ACHN (cell line): ENCODE data around the gene HIVEP1.
A peak's percentile ranks its signal among the peaks of the same experiment; 100 is the strongest.

ENCODE experiments used
- DNase-seq: peaks from one replicate; pipeline ENCODE4 v3.0.0-alpha.2; 2015
- in situ Hi-C: cut with HindIII; loops from 2 replicates; pipeline ENCODE4 v1.10.0; 2017; ENCODE audit warnings: low sequenced_read_pairs, low pct_ligation_motif_present, low pct_unique_long_range_greater_than_20kb

HIVEP1 gene

DNA sequence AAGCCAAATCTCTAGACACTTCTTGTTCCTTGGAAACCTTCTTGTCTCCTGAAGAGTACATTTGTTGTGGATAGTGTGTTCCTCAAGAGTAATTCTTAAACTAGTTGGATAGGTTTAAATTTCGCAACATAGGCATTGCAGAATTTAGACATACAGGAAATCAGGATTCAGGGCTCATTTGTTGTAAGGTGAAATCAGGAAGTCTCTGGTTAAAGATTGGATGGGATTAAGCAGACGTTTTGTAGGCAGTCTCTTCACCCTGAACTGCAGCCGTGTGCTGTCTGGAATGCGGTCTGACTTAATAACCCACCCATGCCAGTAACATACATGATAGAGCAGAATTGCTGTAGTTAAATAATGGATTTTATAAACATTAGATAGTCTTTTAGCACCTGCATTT lies 21.7 kb downstream of the HIVEP1 start:
- in situ Hi-C loops, result no loop called here
- peak; percentile 62 for DNase-seq

DNA sequence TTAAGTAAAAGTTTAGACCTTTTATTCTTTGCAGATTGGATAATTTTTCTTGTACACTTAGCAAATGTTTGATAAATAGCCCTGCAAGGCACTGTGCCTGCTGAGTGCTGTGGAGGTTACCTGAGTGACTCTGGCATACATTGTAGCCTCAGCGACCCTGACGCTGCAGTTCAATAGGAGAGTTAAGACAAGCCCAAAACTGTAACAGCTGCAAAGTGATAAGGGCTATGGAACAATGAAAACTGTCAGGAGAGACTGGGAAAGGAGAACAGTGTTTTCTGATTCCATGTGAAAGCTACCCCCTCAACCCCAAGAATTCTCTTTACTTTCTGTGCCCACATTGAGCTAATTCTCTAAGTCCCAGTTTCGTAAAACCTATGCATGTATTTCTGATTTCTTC lies 22.2 kb downstream of the HIVEP1 start:
- in situ Hi-C loops, result no loop called here

DNA sequence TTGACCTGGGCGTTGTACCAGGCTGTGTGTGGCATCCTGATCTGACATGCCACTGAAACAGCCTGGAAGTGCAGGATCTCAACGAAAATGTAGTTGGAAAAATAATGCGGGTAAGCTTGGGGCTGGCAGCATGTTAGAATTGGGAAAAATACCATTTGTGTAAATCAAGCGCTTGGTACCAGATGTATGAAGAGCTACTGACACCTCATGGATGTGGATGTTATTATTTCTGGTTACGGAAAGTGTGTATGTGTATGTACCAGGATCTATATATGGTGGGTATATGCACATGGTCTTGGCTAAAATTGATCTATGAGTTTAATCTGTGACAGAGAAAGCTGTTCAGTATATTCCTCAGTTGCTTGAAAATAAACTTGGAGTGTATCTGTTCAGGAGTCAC lies 22.7 kb downstream of the HIVEP1 start:
- in situ Hi-C loops, result no loop called here
- peak; percentile 8 for DNase-seq

More for the DNA sequence above, 22.2 kb downstream of the HIVEP1 start:
- no peak for DNase-seq

DNA sequence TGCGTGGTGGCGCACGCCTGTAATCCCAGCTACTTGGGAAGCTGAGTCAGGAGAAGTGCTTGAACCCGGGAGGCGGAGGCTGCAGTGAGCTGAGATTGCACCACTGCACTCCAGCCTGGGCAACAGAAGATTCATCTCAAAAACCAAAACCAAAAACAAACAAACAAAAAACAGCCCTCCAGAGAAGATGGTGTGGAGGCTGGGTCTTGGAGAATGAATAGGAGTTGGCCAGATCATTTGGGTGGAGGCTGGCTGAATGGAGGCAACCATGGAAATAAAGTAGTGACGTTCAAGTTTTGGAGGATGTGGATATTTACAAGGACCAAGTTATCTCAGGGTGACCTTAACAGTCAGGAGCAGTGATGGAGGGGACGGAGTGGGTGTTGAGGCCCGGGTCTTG lies 24.7 kb downstream of the HIVEP1 start:
- no peak for DNase-seq
- in situ Hi-C loops, result no loop called here

DNA sequence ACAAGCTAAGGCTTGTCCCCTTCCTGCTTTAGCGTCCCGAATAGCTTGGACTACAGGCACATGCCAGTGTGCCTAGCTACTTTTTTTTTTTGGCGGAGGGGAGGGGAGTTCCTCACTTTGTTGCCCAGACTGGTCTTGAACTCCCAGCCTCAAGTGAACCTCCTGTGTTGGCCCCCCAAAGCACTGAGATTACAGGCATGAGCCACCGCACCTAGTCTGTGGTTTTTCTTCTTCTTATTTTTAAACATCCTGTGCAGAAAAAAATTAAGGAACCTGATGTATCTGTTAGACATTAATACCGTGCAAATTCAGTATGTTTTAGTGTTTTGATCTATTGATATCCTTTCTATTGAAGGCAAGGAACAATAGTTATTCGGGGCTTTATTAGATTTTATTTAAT lies 25.7 kb downstream of the HIVEP1 start:
- no peak for DNase-seq
- in situ Hi-C loops, result no loop called here

DNA sequence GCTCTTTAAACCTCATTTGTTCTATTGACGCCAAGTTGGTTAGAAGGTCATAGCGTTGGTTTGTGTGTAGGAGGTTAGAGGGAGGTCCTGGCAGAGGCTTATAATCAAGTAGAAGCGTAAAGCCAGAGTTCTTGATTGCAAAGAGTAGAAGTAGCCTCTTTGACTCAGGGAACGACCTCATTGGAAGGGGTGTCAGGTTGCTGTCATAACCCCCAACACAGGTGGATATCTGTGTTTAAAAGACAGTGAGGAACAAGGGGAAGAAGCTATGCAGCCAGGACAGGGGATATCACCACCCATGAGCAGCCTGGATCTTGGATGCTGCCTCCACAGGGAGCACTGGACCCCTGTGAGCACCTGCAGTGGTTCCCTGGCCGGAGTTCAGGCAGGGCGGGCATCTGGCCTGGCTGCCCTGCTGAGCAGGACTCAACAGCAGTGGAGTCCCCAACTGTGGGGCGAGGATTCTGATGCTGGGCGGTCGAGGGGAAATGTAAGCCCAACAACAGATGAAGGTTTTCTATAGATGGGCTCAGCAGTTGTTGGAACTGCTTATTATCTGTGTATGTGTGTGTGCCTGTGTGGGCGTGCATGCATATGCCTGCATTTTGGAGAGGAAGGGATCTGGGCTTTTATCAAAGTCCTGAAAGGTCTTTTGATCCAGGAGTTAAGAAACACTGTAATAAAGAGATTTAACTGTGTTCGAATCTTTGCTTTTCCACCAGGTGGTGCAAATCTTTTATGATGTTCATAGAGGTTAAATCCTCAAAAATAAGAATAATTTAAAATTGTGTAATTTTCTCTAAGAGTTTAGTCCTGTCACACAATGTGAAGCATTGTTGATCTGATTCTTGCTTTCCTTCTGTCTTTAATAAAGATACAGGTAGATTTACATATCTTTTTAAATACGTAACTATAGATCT lies 27.7 kb downstream of the HIVEP1 start:
- in situ Hi-C loops, result no loop called here
- DNase-seq, result no peak

DNA sequence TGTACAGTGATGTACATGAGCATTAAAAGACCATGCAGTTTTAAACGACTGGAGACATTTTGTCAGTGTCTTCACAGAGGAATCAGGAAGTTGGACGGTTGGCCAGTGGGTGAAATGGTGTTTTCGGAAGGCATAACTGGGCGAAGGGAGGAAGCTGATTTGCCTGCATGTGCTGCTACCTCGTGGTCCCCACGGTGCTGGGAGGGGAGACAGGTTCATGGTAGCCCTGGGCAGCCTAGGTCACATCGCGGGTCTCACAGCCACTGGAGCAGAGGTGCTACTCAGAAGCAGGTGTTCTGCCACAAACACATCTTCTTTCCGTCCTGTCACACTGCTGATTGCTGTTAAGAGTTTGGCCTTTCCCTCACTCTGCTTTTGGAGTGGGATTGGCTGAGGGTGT lies 35.2 kb downstream of the HIVEP1 start:
- in situ Hi-C loops, result no loop called here

DNA sequence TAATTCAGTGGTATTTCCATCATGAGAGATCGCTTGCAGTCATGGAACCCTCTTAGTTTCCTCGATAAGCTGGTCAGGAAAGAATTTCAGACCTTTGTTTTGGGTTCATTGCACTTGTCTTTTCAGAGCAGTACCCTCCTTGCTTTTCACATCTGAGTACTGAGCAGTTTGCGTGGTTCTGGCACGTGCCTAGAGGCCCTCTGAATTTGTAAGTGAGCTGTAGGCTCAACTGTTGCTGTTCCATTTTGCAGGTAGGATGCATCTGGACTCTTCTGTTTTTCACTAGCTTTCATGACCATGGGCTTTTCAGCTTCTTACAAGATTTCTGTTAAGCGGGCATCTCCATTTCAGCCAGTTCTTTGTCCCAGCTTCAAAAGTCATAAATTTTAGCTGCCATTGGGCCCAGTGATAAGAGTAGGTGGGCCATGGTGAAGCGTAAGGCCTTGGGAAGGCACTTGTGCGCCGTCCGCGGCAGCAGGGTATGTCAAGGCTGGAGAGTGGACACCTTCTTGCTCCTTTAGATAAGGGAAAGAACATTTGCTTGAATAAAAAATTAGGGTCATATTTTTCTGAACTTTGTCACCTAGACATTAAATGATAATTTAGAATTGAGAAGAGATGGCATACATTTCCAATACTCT lies 35.8 kb downstream of the HIVEP1 start:
- in situ Hi-C loops, result no loop called here
- DNase-seq, result no peak

More for the DNA sequence above, 35.2 kb downstream of the HIVEP1 start:
- DNase-seq, result no peak

DNA sequence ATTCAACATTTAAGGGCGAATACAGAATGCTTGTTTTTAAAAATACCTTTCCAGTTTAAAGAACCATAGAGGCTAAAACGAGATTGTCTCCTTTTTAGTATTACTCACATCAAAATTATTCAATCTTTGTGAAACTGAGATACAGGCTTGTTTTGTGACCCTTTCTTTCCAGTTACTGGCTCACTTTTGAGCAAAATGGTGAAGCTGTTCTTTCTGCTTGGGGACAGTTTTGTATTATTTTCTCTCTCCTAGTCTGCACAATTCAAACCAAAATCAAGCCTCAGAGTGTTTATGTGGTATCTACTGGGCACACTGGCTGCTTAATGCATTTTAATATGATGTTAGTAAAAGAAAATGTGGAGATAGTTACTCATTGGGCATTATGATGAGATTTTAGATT lies 36.5 kb downstream of the HIVEP1 start:
- DNase-seq, result no peak
- in situ Hi-C loops, result no loop called here

DNA sequence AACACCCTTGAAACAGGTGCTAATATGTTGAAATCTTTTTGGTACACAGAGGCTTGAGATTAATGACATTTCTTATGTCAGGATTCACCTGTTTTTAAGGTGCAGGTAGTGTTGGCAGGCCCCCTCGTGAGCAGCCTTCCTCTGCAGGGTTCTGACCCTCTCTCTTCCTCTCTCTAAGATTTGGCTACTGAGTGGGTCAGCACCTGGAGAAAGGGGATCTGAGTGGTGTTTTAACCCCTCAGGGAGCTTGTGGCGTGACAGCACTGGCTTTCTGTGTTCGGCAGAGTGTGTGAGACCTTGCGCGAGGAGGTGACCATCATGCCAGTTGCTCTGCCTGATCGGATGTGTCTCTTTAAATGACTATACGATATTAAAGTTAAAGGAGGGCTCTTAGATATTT lies 37.1 kb downstream of the HIVEP1 start:
- in situ Hi-C loops, result no loop called here
- DNase-seq, result no peak

DNA sequence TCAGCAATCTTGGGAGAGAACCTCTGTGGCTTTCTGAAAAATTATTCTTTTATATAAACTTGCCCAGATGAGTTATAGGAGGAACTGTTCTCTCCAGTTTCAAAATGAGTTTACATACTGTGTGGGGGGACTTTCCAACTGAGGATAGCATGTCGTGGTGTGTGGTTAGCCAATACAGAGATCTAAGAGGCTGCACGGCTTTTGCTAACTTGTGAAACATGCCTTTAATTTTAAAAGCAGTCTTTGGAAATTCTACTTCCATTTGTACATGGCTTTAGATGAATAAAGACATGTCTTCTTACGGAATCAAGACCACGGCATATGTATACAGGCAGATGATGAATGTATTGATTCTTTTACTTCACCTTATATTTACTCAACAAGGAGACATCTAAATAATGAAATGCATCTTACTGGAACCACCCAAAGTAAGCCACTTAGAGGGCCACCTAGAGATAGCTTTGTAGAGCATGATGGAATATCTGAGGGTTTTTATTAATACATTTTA lies 39.8 kb downstream of the HIVEP1 start:
- no peak for DNase-seq
- in situ Hi-C loops, result no loop called here

DNA sequence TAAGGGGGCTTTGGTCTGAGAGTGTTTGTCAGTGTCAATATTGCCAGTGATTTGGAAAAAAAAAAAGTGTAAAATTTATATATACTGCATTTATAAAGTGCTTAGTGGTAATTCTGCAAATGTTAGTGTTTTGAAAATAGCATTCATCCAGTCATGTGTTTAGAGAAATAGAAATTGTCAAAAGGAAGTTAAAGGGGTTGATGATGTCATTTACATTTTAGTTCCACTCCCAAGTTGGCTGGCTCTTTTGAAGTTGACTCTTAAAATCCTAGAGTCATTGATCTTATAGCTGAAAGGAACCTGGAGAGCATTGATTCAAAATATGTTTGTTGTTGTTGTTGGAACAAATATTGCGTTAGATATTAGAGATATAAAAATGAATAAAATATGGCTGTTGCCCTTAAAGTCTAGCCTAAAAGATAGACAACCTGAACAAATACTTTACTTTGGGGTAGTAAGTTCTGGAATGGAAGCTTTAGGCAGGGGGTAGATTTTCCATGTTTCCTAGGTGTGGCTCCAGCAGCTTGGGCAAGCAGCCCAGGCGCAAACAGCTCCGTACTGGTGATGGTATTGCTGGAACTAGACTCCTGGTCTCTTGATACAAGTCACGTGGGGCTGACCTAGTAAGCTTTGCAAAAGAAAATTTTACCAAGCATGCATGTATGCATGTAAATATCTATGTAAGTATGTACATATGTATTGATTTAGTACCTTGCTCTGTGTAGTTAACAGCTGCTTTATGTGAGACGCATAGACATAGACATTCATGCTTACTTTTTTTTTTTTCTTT lies 46.3 kb downstream of the HIVEP1 start:
- in situ Hi-C loops, result no loop called here
- no peak for DNase-seq

DNA sequence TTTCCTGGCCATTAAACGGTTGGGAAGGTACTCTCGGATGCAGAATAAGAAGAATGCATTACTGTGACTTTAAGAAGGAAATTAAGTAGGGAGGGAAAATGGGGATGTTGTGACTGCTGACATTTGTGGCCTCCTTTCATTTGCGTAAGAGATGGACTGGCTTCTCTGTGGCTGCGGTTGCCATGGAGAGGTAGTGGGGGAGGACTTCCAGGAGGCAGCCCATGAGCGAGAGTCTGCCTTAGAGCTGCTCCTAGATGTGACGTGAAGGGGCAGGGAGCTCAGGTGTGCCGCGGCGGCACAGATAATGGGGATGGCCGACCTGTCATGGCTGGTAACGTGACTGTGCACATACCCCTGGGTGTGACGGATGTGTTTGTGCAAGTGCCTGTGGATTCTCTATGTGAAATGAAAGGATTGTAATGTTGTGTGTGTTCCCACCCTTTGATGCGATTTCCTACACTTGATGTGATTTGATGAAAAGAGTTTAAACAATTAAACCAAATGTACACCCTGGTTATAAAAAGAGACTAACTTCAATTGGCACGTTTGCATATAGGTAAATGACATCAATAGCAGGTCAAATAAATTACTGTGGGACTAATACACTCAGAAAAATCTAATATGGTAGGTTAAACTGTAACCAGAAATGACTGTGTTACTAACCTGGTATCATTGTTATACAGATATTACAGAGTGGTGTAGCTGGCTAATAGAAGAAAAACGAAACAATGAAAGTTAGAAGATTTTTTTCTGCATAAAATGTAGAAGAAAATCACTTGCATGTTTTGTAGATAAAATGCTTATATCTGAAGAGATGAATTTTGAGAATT lies 48.9 kb downstream of the HIVEP1 start:
- DNase-seq, result peak; percentile 72
- in situ Hi-C loops, result no loop called here

DNA sequence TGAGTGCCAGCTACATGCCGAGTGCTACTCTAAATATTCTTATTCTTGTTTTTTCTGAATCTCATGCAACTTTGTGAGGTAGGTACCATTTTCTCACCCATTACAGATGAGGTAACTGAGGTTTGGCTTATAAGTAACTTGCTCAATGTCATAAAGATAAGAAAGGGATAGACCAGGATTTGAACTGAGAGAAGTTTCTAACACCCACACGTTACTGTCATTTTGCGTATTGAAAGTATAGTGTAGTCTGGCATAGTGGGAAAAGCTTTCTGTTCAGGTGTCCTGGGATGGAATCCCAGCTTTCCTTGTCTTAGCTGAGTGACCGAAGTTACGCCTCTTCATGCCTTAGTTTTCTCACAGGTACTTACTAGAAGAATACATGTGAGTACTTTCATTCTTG lies 50.5 kb downstream of the HIVEP1 start:
- in situ Hi-C loops, result no loop called here
- no peak for DNase-seq

DNA sequence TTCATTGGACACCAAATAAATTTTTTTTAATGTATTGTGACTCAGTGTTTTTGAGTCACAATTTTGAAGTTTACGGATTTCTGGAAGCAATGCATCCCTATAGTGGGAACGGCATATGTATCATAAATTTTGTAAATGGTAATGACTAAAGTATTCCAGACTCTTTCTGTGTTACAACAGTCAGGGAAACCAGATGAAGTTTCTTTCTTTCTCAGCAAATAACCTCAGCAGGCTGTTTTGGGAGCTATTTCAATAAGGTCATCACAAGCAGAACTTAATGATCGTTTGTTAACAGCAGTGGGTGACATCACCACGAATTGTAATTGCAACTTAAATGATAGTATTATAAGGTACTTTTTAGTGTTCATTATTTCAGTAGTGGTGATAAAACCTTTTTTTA lies 52.0 kb downstream of the HIVEP1 start:
- in situ Hi-C loops, result no loop called here
- no peak for DNase-seq

DNA sequence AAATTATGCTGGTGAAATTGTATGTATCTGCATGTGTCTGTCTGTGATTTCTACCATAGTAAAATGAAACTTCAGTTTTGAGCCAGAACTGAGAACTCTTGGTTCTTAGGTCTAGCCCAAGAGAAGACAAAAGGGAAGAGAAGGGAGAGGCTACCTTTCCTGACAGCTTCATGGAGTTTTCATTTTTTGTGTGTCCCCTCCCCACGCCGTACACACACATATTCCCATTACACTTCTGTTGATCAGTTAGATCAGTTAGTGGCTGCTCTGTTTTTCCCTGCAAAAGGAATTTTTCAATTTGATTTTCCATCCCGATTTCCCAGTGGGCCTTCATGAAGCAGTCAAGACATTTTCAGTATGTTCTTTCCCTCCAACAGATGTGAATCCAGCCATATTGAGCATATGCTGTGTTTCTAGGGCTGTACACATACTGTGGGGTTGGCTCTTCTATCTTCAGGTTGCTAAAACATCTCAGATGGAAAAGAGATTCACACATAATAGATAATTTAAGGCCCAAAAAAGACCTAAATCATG lies 52.5 kb downstream of the HIVEP1 start:
- DNase-seq, result no peak
- in situ Hi-C loops, result no loop called here

DNA sequence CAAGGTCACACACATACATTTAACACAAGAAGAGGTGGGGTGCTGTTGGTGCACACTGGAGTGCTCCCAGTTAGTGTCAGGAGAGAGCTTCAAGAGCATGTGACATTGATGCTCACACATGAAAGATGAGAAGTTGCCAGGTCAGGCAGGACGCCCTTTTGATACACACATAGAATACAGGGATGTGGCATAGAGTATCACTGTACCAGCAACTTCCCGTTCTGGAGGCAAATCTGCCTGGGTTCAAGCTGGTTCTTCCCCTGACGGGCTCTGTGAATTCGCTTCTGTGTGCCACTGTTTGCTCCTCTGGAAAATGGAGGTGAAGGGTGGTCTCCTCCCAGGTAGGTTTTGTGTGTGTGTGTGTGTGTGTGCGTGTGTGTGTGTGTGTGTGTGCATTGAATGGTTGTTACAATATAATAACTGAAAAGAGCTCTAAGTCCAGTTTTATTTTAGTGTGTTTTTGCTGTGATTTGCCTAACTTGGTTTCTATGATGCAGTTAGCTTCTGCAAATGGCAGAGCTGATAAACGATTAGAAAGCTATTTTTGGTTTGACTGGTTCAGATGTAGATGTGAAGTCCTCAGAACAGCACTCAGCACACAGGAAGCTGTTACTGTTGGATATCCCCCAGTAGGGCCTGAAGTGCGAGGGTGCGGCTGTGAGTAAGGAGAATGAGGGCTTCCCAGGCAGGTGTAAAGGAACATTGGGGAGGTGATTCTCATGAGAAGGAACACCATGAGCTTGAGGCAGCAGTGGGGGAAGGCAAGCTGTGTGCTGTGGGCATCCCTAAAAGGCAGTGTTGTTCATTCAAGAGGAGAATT lies 53.4 kb downstream of the HIVEP1 start:
- in situ Hi-C loops, result no loop called here
- DNase-seq, result no peak
